Psoas muscle (tissue), 8 donors: ENCODE data around the gene SLC25A13. TPM values are rescaled to one million over a fixed set of nuclear protein-coding genes. Genes with fewer than 3 reads are reported as not detected.

Experiments used
- ATAC-seq, 4 donors: fragments of 200-7000 bp; cut with Tn5 transposase; one replicate each; pipeline ENCODE4 v1.9.1; 2020; ENCODE audit warnings: moderate library complexity in 3 of 4, mild to moderate bottlenecking in 2 of 4
- DNase-seq, 2 donors: peaks; one replicate each; pipeline ENCODE4 v3.0.0-alpha.2; 2020
- H3K27ac ChIP-seq: fragments of 200-600 bp; one replicate; pipeline ENCODE4 v1.8.0; 2022
- H3K27me3 ChIP-seq, 3 donors: fragments of 200-600 bp in 1 of 3; one replicate each; pipeline versions ENCODE4 v1.6.1 to v1.8.0; 2013 to 2022; ENCODE audit warnings: low read length in 2 of 3, mild to moderate bottlenecking in 2 of 3, moderate library complexity in 1 of 3; ENCODE audit not compliant: insufficient read depth in 3 of 3
- H3K36me3 ChIP-seq, 2 donors: fragments of 200-600 bp in 1 of 2; one replicate each; pipeline versions ENCODE4 v1.6.1 to v1.8.0; 2013 to 2022; ENCODE audit warnings: low read depth in 1 of 2, mild to moderate bottlenecking in 1 of 2, moderate library complexity in 1 of 2; ENCODE audit not compliant: insufficient read depth in 1 of 2
- H3K4me1 ChIP-seq: fragments of 200-600 bp; one replicate; pipeline ENCODE4 v1.8.0; 2022
- H3K4me3 ChIP-seq: fragments of 200-600 bp; one replicate; pipeline ENCODE4 v1.8.0; 2022; ENCODE audit warnings: mild to moderate bottlenecking
- H3K9me3 ChIP-seq: fragments of 200-600 bp; one replicate; pipeline ENCODE4 v1.8.0; 2022
- WGBS, 3 donors: extraction: QIAGEN DNeasy Blood & Tissue Kit; methylation state at CpG; one replicate each; pipeline versions ENCODE4 v1.1.6 to v1.1.7; 2013; 5-methylcytosine and 5-hydroxymethylcytosine counted together
- intact Hi-C, 2 donors: fragments of 100-400 bp; cut with DNase I; formaldehyde crosslinking; loops; one replicate each; pipeline versions ENCODE4 v1.11.0 to v1.14.2; 2022
- polyA plus RNA-seq, 3 donors: library from polyadenylated mRNA; stranded (reverse); fragments of 200-250 nt; gene quantifications; one replicate each; pipeline ENCODE4 v1.2.3, GENCODE V29; 2013
- total RNA-seq, 4 donors: library from RNA; stranded (reverse); fragmentation: NEBNext Ultra II Directional in 2 of 4; extraction: Animal tissue kit (Norgen Biotek cat#: 25700) in 2 of 4; gene quantifications; one replicate each; pipeline versions ENCODE4 v1.2.1 to v1.2.4, GENCODE V29; 2021 to 2023
- TF ChIP-seq, protein P1 (sequence below): fragments of 200-600 bp; IDR thresholded peaks from one replicate; pipeline ENCODE4 v1.8.0; 2022; ENCODE audit warnings: antibody characterized with exemption
- donor health status: healthy with polysubstance abuse.
- donor health status: DM: no; HTN: no; CAD: no; lungs with moderate emphysema.
- donor health status: Bipolar disorder and iron deficiency.
- donor health status: healthy.
- donor health status: DM: yes; HTN: yes; CAD: no.
- donor health status: DM: no; HTN: no; CAD: no.
- donor health status: DM: no; HTN: no; CAD: no.
- donor health status: DM: yes; HTN: yes; CAD: no.

The SLC25A13 gene
- total and polyA plus RNA-seq, 7 donors, result 3.3 to 31.6 (median 9.0) TPM

GRCh38 chr7:96184783-96185182 is 137.1 kb downstream of the SLC25A13 start:
- ATAC-seq, result no peak
- intact Hi-C loops, result no loop called here

GRCh38 chr7:96183163-96183670 is 138.7 kb downstream of the SLC25A13 start:
- TF ChIP-seq, protein P1, sequence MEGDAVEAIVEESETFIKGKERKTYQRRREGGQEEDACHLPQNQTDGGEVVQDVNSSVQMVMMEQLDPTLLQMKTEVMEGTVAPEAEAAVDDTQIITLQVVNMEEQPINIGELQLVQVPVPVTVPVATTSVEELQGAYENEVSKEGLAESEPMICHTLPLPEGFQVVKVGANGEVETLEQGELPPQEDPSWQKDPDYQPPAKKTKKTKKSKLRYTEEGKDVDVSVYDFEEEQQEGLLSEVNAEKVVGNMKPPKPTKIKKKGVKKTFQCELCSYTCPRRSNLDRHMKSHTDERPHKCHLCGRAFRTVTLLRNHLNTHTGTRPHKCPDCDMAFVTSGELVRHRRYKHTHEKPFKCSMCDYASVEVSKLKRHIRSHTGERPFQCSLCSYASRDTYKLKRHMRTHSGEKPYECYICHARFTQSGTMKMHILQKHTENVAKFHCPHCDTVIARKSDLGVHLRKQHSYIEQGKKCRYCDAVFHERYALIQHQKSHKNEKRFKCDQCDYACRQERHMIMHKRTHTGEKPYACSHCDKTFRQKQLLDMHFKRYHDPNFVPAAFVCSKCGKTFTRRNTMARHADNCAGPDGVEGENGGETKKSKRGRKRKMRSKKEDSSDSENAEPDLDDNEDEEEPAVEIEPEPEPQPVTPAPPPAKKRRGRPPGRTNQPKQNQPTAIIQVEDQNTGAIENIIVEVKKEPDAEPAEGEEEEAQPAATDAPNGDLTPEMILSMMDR, result no peak
- Histone ChIP-seq H3K27me3 (no peaks in the 10 kb centered on the region), H3K4me3 (no peak overlapping the region), H3K27ac (no peak overlapping the region), H3K9me3 (no peaks in the 10 kb centered on the region), H3K36me3 (peaks cover 2 to 79% of the 10 kb centered on the region in 2 donors), H3K4me1 (no peaks in the 10 kb centered on the region)
- DNase-seq, result no peak
- 79 to 83% (median 81%) methylated on average over 5 of the region's 5 CpGs for WGBS, 3 donors
- intact Hi-C loops, result no loop called here
- no peak for ATAC-seq

More at GRCh38 chr7:96184783-96185182, 137.1 kb downstream of the SLC25A13 start:
- no peaks in the 10 kb centered on the region for H3K4me1 ChIP-seq
- peaks cover 5 to 84% of the 10 kb centered on the region in 2 donors for H3K36me3 ChIP-seq
- no peaks in the 10 kb centered on the region for H3K27me3 ChIP-seq
- TF ChIP-seq, protein P1, result no peak
- H3K4me3 ChIP-seq, result no peak overlapping the region
- no peak for DNase-seq
- H3K9me3 ChIP-seq, result no peaks in the 10 kb centered on the region
- no peak overlapping the region for H3K27ac ChIP-seq
- WGBS, 3 donors, result 89 to 100% (median 94%) methylated on average over 2 of the region's 2 CpGs

- TF ChIP-seq, protein P1, result no peak
- Histone ChIP-seq H3K4me1 (no peaks in the 10 kb centered on the region), H3K4me3 (no peak overlapping the region), H3K27me3 (no peaks in the 10 kb centered on the region), H3K36me3 (peaks cover 2 to 85% of the 10 kb centered on the region in 2 donors), H3K27ac (no peak overlapping the region), H3K9me3 (no peaks in the 10 kb centered on the region)
- ATAC-seq (no peak), DNase-seq (no peak)
- intact Hi-C loops, result no loop called here
- 77 to 85% (median 77%) methylated on average over 5 of the region's 5 CpGs for WGBS, 3 donors
Measured at GRCh38 chr7:96182424-96183158, 139.3 kb downstream of the SLC25A13 start.

DNA sequence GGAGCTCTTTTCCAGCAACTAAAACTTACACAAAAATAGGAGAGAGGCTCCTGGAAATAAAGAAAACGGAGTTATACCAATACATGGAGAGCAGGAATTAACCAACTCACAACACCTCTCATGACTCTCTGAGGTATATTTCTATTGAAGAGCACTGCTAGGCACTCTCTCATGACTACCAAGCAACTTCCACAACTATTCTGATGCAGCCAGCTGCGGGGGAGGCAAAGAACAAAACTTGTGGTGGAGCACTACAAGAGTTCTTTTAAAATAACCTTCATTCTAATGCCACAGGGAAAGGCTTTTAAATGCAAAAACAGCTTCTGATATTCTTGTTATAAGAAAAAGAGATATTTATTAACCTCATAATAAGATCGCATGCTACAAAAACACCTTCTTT is 140.7 kb downstream of the SLC25A13 start:
- TF ChIP-seq, protein P1, result no peak
- no peaks in the 10 kb centered on the region for H3K4me1 ChIP-seq
- peaks cover 2 to 88% of the 10 kb centered on the region in 2 donors for H3K36me3 ChIP-seq
- no peaks in the 10 kb centered on the region for H3K27me3 ChIP-seq
- 89 to 93% (median 91%) methylated on average over 3 of the region's 3 CpGs for WGBS, 3 donors
- no peak overlapping the region for H3K4me3 ChIP-seq
- H3K27ac ChIP-seq, result no peak overlapping the region
- intact Hi-C loops, result no loop called here
- ATAC-seq, result no peak
- H3K9me3 ChIP-seq, result no peaks in the 10 kb centered on the region
- DNase-seq, result no peak
